A549 (cell line): ENCODE measurements around the gene KCTD1.

Source experiments
- BCL3 ChIP-seq: fragments of >200 bp; sonication (Bioruptor Twin); formaldehyde crosslinking; IDR thresholded peaks from 3 replicates; pipeline ENCODE4 v1.6.1; 2016
- CEBPB ChIP-seq, 2 experiments: fragments of >200 bp in 1 of 2; sonication (Bioruptor Twin) in 1 of 2; formaldehyde crosslinking in 1 of 2; IDR thresholded peaks; 2 replicates each; pipeline ENCODE4 v1.6.1; 2012 to 2016
- CHD2 ChIP-seq: fragments of 150-350 bp; IDR thresholded peaks from 2 replicates; pipeline ENCODE4 v1.6.1; 2014; ENCODE audit warnings: low read length; ENCODE audit not compliant: partially characterized antibody
- CTCF ChIP-seq: fragments of >200 bp; sonication (Bioruptor Twin); formaldehyde crosslinking; IDR thresholded peaks from 3 replicates; pipeline ENCODE4 v1.5.1; 2016
- ESRRA ChIP-seq: fragments of 150-350 bp; IDR thresholded peaks from 2 replicates; pipeline ENCODE4 v1.6.1; 2014; ENCODE audit warnings: mild to moderate bottlenecking, low read length, borderline replicate concordance
- HDAC2 ChIP-seq: fragments of 200-600 bp; sonication (generic); IDR thresholded peaks from 2 replicates; pipeline ENCODE4 v1.6.1; 2016
- MAX ChIP-seq: IDR thresholded peaks from 2 replicates; pipeline ENCODE4 v1.6.1; 2012
- MAZ ChIP-seq: fragments of 150-350 bp; IDR thresholded peaks from 2 replicates; pipeline ENCODE4 v1.6.1; 2014; ENCODE audit warnings: antibody characterized with exemption, low read depth, low read length, borderline replicate concordance
- PBX3 ChIP-seq: IDR thresholded peaks from 2 replicates; pipeline ENCODE4 v1.6.1; 2012
- POLR2A ChIP-seq: IDR thresholded peaks from 2 replicates; pipeline ENCODE4 v1.6.1; 2012; ENCODE audit warnings: mild to moderate bottlenecking, low read length
- RAD21 ChIP-seq, 2 experiments: fragments of >200 bp in 1 of 2; sonication (Bioruptor Twin) in 1 of 2; formaldehyde crosslinking in 1 of 2; IDR thresholded peaks in 1 of 2; conservative IDR thresholded peaks in 1 of 2; 2 replicates in 1 of 2; 3 replicates in 1 of 2; pipeline ENCODE4 v1.6.1; 2012 to 2018; ENCODE audit warnings: inconsistent platforms in 1 of 2
- RCOR1 ChIP-seq: fragments of 150-350 bp; IDR thresholded peaks from 2 replicates; pipeline ENCODE4 v1.6.1; 2014; ENCODE audit warnings: antibody characterized with exemption, low read length, low read depth
- REST ChIP-seq: fragments of 200-600 bp; sonication (generic); IDR thresholded peaks from 2 replicates; pipeline ENCODE4 v1.6.1; 2016; ENCODE audit warnings: antibody characterized with exemption, mild to moderate bottlenecking, moderate library complexity
- TP53 ChIP-seq: fragments of 250-450 bp; sonication (Bioruptor Pico); IDR thresholded peaks from 2 replicates; pipeline ENCODE4 v1.5.0; 2021; ENCODE audit warnings: mild to moderate bottlenecking, moderate library complexity

- TF ChIP-seq CTCF (no peak), POLR2A (no peak), CEBPB (IDR thresholded peaks at IDR 0.05) (0 out of 4 replicates have a peak, but pooled peaks of 1 of the 2 experiments have one; percentile 20), RCOR1 (no peak), PBX3 (no peak), TP53 (CRISPR knock-in tag) (no peak), HDAC2 (no peak), MAZ (no peak), CHD2 (no peak), ESRRA (no peak), MAX (no peak), BCL3 (no peak), REST (no peak), RAD21 (conservative IDR thresholded peaks at IDR 0.05 in 1 of 2, IDR thresholded peaks at IDR 0.05 in 1 of 2) (no peak)
These were observed 59.8 kb downstream of the KCTD1 start for GRCh38 chr18:26488417-26489009.
